Mammary epithelial cell (primary cell): Measurements from ENCODE around the gene KLC1.

Experiments used
- CTCF ChIP-seq, 2 donors: IDR thresholded peaks in 1 of 2; conservative IDR thresholded peaks in 1 of 2; 2 replicates each; pipeline ENCODE4 v1.5.1; 2011 to 2012; ENCODE audit warnings: inconsistent platforms in 2 of 2, low read length in 2 of 2, mild to moderate bottlenecking in 2 of 2, control low read depth in 1 of 2, low read depth in 1 of 2; ENCODE audit not compliant: insufficient read depth in 1 of 2; ENCODE audit errors: extremely low read depth in 1 of 2
- EZH2 ChIP-seq: IDR thresholded peaks from 2 replicates; pipeline ENCODE4 v1.6.1; 2012; ENCODE audit warnings: low read length, inconsistent platforms, borderline replicate concordance

- no peak for TF ChIP-seq CTCF (conservative IDR thresholded peaks at IDR 0.05 in 1 of 2, IDR thresholded peaks at IDR 0.05 in 1 of 2; ENCODE audit: extremely low read depth in 1 of 2, insufficient read depth in 1 of 2, low read depth in 1 of 2, low read length in 2 of 2)
- TF ChIP-seq EZH2, result no peak
Measured at GRCh38 chr14:103710771-103711377, 81.9 kb downstream of the KLC1 start.
